Peyer's patch (tissue), 4 donors: ENCODE measurements around the gene ATP2B2.

ENCODE experiments used
- POLR2A ChIP-seq, 2 donors: fragments of 450-650 bp; IDR thresholded peaks; one replicate each; pipeline ENCODE4 v1.5.1; 2017; ENCODE audit warnings: antibody characterized with exemption in 2 of 2, mild to moderate bottlenecking in 2 of 2, moderate library complexity in 2 of 2
- TF ChIP-seq, protein P1 (sequence below), 6 experiments: fragments of 450-650 bp in 4 of 6; fragments of 200-600 bp in 2 of 6; sonication (generic) in 1 of 6; IDR thresholded peaks; one replicate each; pipeline ENCODE4 v1.5.1; 2017 to 2019; ENCODE audit warnings: antibody characterized with exemption in 6 of 6, mild to moderate bottlenecking in 3 of 6, moderate library complexity in 1 of 6

DNA sequence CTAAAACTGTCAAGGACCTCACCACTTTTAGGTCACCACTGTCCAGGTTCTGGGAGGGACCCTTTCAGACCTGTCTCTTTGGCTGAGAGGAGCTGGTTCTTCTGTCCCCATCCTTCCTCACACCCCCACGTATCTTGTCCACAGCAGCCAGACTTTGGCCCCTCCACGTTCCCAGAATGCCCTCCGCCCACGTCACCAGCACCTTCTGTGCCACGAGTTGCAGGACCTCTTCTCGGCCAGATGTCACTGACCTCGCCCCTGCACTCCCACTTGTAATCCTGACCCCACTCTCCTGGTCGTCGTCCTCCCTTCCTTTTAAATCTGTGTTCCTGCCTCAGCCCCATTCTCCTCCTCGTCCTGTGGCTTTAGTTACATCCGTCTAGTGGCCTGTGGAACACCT is 161.9 kb downstream of the ATP2B2 start:
- TF ChIP-seq, protein P1, sequence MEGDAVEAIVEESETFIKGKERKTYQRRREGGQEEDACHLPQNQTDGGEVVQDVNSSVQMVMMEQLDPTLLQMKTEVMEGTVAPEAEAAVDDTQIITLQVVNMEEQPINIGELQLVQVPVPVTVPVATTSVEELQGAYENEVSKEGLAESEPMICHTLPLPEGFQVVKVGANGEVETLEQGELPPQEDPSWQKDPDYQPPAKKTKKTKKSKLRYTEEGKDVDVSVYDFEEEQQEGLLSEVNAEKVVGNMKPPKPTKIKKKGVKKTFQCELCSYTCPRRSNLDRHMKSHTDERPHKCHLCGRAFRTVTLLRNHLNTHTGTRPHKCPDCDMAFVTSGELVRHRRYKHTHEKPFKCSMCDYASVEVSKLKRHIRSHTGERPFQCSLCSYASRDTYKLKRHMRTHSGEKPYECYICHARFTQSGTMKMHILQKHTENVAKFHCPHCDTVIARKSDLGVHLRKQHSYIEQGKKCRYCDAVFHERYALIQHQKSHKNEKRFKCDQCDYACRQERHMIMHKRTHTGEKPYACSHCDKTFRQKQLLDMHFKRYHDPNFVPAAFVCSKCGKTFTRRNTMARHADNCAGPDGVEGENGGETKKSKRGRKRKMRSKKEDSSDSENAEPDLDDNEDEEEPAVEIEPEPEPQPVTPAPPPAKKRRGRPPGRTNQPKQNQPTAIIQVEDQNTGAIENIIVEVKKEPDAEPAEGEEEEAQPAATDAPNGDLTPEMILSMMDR (IDR thresholded peaks at IDR 0.05), result no peak
- no peak for TF ChIP-seq POLR2A (IDR thresholded peaks at IDR 0.05)
